SW480 (cell line): Measurements from ENCODE around the gene MCMBP.
"Not testable (repeated sequence)": the region's sequence is repeated elsewhere in the genome, so short reads cannot be mapped to it uniquely, and the experiment has no call there.

ENCODE experiments used
- DNase-seq: peaks from one replicate; pipeline ENCODE4 v3.0.0-alpha.2; 2016; ENCODE audit warnings: low spot score

MCMBP gene, protein sequence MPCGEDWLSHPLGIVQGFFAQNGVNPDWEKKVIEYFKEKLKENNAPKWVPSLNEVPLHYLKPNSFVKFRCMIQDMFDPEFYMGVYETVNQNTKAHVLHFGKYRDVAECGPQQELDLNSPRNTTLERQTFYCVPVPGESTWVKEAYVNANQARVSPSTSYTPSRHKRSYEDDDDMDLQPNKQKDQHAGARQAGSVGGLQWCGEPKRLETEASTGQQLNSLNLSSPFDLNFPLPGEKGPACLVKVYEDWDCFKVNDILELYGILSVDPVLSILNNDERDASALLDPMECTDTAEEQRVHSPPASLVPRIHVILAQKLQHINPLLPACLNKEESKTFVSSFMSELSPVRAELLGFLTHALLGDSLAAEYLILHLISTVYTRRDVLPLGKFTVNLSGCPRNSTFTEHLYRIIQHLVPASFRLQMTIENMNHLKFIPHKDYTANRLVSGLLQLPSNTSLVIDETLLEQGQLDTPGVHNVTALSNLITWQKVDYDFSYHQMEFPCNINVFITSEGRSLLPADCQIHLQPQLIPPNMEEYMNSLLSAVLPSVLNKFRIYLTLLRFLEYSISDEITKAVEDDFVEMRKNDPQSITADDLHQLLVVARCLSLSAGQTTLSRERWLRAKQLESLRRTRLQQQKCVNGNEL

DNA sequence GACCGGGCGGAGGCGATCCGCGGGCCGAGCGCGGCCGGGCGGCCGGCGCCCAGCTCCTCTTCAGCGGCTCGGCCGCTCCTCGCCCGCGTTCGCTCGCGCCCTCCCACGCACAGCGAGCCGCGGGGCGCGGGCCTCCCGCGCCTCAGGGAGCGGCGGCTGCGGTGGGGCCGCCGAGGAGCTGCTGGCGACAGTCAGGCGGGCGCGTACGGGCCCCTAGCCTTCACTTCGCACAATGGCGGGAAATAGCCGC lies at the start of gene MCMBP:
Gene MCMBP (minus strand): TSS at position 234 of the 250 bp plus-strand sequence. CDS start 259 bp downstream, outside the sequence.
- DNase-seq, result no peak

DNA sequence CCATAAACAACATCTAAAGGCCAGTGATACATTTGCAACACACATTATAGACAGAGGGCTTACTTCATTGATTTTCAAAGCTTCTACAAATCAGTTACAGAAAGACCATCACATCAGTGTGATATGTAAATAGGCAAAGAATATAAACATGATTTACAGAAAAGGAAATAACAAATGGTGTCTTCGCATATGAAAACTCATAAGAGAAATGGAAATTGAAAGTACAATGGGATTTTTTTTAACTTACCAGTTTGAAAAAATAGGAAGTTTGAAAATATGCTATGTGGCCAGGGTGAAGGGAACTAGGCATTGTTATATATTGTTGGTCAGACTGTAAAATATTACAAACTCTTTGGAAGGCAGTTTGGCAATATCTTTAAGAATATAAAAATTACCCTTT lies 47.2 kb upstream of the MCMBP start:
- no peak for DNase-seq

DNA sequence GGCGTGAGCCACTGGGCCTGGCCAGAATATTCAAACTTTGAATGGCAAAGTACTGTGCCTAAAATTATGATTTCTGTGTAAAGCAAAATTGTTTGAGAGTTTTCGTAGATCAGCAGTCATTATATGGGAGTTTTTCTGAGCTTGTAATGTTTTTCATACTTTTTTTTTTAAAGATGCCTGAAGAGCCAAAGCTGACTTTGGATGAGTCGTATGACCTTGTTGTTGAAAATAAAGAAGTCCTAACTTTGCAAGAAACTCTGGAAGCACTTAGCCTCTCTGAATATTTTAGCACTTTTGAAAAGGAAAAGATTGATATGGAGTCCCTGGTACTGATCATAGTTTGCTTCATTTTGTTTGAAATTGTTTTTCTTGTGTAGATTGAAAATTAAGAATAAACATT lies 46.6 kb upstream of the MCMBP start:
- DNase-seq, result no peak

DNA sequence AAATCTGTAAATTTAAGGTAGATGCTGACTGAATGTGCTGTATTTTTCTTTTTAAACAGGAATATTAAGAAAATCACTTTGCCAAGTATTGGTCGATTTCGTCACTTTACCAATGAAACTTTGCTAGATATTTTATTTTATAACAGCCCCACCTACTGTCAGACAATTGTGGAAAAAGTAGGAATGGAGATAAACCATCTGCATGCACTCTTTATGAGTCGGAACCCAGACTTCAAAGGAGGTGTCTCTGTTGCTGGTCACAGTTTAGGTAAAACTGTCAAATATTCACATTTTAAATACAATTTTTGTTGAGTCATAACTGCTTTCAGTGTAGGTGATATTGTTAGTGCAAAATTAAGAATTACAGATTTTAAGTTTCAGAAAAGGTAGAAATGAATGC lies 45.1 kb upstream of the MCMBP start:
- no peak for DNase-seq

DNA sequence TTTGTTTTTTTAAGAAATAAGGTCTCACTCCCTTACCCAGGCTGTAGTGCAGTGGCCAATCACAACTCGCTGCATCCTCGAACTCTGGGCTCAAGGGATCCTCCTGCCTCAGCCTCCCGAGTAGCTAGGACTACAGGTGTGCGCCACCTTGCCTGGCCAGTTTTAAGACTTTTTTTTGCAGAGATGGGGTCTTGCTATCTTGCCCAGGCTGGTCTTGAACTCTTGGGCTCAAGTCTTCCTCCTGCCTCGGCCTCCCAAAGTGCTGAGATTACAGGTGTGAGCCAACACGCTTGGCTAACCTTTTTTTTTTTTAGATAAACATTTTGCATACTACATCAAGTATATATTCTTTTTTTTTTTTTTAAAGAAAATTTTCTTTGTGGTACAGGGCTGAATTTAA lies 38.0 kb upstream of the MCMBP start:
- DNase-seq, result no peak

DNA sequence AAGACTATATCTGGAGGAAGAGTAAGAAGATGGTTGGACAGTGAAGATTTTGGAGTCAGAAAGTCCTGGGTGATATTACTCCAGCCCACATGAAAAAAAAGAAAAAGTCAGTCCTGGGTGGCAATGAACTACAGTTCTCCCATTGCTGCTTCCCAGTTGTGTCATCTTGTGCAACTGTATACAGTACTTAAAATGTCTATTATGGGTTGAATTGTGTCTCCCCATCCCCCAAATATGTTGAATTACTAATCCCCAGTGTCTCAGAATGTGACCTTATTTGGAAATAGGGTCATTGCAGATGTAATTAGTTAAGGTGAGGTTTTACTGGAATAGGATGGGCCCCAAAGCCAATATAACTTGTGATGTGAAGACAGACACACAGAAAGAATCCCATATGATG lies 35.5 kb upstream of the MCMBP start:
- DNase-seq, result no peak

DNA sequence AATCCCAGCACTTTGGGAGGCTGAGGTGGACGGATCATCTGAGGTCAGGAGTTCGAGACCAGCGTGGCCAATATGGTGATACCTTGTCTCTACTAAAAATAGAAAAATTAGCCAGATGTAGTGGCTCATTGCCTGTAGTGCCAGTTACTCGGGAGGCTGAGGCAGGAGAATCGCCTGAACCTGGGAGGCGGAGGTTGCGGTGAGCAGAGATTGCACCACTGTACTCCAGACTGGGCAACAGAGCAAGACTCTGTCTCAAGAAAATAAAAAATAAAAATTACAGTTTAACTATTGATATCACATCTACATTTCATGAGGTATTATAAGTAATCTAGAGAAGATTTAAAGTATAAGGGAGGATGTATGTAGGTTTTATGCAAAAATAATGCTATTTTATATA lies 35.1 kb upstream of the MCMBP start:
- not testable (repeated sequence) for DNase-seq

DNA sequence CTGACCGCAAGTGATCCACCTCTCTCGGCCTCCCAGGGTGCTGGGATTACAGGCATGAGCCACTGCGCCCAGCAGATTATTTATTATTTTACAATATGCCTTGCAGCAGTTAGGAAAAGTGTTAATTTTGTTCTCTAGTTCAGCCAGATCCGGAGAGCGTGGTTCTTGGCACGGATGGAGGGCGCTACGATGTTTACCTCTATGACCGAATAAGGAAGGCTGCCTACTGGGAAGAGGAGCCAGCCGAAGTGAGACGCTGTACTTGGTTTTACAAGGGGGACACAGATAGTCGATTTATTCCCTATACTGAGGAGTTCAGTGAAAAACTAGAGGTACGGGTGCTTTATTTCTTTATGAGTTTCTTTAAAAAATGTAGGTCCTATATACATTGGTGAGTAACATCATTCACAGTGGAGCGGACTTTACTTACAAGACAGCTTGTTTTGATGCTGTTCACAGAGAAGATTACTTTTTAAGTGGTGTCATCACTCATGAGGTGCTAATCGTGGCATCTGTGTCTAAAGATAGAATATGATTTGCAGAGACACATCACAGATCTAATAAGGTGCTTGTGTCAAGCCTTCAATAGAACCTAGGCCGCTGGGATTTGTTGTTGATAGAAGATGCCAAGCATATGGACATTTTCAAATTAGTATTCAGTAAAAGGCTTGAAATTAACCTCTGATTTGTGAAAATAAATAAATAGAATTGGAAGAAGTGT lies 31.5 kb upstream of the MCMBP start:
- no peak for DNase-seq

DNA sequence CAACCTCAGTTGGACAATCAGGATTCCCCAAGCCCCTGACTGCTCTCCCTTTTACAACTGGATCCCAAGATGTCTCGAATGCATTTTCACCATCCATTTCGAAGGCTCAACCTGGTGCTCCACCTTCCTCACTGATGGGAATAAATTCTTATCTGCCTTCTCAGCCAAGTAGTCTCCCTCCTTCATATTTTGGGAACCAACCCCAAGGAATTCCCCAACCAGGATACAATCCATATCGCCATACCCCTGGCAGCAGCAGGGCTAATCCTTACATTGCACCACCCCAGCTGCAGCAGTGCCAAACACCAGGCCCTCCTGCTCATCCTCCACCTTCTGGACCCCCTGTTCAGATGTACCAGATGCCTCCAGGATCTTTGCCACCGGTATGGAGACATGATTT lies 25.9 kb upstream of the MCMBP start:
- no peak for DNase-seq

DNA sequence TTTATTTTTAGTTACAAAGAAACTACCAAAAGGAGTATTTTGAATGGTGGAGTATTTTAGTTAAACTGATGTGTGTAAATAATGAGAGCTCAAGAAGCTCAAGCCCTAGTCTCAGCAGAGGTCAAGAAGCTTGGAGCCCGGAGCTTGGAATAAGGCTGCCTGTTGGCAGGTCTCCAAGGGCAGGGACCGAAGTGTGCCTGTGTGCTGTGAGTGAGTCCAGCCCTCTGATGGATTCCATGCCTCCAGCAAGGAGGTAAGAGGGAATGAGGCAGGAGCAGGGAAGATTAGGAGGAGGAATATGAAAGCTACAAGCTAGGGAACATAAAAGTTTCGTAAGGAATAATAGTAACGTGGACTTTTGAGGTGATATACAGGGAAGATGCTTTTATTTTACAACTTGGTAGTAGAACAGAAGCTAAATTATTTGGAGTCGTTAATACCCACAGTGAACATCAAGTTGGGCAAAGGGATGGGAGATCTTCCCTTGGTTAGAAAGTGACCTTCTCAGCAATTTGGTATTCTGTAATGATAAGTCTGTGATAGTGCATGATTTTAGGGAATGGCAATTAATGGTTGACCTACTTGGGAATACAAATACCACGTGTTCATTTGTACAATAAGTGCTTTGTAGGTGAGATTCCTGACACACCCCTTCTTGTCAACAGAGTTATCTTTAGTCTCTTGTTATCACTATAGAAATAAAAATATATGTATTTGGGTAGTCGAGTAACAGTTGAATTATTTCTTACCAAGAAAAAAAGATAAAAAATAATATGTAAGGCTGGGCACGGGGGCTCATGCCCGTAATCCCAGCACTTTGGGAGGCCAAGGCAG lies 24.5 kb upstream of the MCMBP start:
- DNase-seq, result no peak

DNA sequence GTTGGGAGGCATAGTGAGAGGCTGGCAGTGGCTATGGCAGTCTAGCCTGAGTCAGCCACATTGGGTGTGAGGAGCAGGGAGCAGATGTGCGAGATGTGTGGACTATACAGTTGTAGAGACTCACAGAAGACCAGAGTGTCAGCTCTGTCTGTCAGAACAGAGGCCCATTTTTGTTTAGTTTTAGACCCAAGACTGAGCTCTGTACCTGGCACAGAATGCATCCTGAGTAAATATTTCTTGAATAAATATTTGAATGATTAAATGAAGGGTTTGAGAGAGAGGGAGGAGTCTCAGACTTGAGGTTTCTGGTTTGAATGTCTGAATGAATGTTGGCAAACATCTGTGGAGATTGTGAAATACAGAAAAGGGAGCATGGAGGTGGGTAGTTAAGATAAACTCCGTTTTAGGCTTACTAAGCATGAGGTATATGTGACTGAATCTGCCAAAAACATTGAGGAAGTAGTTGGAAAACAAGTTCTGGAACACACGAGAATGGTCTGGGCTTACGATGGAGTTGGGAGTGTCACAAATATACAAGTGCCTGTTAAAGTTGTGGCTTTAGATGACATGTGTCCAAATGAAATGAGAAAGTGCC lies 23.5 kb upstream of the MCMBP start:
- no peak for DNase-seq

DNA sequence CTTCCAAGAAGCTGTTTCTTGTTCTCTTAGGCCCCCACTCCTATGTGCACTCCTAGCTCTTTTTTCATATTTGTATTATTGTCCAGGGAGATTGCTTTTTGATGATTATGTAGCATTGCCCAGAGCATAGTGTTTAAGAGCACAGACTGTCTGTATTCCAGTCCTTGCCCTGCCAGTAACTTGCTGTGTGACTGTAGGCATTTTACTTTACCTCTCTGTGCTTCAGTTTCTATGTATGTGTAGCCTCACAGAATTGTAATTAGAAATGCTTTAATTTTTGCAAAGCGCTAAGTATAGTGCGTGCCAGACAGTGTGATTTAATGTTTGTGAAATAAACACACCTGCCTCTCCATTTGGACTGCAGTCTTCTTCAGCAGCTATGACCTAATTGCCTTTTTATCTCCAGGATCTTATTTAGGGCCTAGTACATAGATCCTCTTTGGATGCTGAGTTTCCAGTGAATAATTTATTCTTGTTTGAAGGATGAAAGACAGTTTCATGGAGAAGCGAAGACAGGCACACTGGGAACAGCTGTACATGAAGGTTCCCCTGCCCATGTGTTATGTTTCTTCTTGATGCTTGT lies 21.3 kb upstream of the MCMBP start:
- DNase-seq, result no peak

DNA sequence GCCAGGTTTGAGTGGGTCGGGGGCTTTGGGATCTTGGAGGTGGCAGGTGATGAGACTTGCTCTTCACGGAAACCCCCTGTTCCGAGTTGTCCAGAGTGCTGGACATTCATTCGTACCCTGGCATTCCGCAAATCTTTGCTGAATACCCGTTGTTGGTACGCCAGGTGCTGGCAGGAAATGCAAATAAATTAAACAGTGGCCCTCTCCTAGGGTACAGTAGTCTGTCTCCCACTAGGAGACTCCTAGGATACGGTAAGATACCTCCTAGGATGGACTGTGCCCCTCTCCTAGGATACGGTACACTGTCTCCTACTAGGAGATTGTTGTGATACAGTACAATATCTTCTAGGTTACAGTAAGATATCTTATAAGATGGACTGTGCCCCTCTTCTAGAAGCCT lies 20.4 kb upstream of the MCMBP start:
- no peak for DNase-seq

DNA sequence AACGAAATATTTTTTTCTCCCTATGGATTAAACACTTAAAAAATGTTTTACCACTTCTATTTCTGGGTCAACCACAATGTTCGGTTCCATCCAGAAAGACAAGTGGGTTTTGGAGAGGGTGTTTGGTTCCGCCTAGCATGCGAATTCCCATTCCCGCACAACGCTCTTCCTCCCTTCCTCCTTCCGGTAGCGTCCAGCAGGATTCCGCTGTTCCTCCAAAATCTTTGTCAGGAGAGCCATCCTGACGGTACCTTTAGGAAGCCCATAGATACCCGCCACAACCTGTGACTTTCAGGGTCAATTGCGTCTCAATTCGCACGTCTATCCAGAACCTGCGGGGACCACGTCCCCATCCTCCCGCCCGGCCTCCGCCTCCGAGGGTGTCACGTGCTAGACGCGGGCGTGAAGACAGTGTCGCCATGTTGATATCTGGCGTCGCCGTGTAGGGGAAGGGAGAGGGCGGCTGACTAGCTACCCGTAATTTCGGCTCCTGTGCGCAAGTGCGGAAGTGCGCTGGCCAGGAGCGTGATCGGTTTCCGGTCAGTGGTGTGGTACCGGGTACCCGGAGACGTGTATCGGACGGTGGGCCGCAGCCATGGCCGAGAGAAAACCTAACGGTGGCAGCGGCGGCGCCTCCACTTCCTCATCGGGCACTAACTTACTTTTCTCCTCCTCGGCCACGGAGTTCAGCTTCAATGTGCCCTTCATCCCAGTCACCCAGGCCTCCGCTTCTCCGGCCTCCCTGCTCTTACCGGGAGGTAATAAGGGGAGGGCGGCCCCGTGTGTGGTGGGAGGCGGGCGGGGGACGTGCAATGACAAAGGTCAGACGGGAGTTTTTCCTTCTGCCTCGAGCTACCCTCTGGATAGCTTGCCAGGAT lies 19.8 kb upstream of the MCMBP start, which contains the start of gene SEC23IP:
Gene SEC23IP (plus strand): TSS at position 543 of the 878 bp plus-strand sequence. CDS start 53 bp downstream, at position 596.
- DNase-seq, result peak; percentile 93

DNA sequence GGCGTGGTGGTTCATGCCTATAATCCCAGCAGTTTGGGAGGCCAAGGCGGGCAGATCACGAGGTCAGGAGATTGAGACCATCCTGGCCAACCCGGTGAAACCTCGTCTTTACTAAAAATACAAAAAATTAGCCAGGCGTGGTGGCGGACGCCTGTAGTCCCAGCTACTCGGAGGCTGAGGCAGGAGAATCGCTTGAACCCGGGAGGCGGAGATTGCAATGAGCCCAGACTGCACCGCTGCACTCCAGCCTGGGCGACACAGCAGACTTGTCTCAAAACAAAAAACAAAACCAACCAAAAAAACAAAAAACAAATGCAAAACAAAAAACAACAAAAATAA lies 19.2 kb upstream of the MCMBP start:
- not testable (repeated sequence) for DNase-seq

DNA sequence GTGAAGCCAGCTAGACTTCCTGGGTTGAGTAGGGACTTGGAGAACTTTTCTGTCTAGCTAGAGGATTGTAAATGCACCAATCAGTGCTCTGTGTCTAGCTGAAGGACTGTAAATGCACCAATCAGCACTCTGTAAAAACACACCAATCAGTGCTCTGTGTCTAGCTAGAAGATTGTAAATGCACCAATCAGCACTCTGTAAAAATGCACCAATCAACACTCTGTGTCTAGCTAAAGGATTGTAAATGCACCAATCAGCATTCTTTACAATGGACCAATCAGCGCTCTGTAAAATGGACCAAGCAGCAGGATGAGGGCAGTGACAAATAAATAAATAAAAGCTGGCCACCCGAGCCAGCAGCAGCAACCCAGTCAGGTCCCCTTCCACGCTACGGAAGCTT lies 17.7 kb upstream of the MCMBP start:
- DNase-seq, result not testable (repeated sequence)

DNA sequence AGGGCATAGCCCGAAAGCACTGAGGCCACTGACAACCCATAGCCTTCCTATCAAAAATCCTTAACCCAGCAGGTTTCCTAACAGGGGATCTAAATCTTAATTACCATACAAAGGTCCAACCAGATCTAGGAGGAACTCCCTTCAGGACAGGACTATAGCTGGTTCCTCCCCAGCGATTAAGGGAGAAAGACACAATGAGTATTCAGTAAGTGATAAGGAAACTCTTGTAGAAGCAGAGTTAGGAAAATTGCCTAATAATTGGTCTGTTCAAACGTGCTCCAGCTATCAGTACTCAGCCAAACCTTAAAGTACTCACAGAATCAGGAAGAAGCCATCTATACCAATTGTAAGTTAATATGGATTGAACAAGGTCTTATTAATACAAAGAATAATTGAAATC lies 16.6 kb upstream of the MCMBP start:
- not testable (repeated sequence) for DNase-seq

DNA sequence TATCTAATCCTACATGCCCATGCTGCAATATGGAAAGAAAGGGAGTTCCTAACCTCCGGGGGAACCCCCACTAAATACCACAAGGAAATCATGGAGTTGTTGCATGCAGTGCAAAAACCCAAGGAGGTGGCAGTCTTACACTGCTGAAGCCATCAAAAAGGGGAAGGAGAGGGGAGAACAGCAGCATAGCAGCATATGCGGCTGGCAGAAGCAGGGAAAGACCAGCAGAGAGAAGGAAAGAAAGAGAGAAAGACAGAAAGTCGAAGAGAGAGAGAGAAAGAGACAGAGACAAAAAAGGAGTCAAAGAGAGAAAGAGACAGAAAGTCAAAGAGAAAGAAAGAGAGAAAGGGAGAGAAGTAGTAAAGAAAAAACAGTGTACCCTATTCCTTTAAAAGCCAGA lies 16.1 kb upstream of the MCMBP start:
- DNase-seq, result not testable (repeated sequence)

DNA sequence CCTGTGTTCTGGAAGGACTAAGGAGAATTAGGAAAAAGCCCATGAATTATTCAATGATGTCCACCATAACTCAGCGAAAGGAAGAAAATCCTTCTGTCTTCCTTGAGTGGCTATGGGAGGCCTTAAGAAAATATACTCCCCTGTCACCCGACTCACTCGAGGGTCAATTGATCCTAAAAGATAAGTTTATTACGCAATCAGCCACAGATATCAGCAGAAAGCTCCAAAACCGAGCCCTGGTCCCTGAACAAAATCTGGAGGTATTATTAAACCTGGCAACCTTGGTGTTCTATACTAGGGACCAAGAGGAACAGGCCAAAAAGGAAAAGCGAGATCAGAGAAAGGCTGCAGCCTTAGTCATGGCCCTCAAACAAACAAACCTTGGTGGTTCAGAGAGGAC lies 13.4 kb upstream of the MCMBP start:
- DNase-seq, result not testable (repeated sequence)

DNA sequence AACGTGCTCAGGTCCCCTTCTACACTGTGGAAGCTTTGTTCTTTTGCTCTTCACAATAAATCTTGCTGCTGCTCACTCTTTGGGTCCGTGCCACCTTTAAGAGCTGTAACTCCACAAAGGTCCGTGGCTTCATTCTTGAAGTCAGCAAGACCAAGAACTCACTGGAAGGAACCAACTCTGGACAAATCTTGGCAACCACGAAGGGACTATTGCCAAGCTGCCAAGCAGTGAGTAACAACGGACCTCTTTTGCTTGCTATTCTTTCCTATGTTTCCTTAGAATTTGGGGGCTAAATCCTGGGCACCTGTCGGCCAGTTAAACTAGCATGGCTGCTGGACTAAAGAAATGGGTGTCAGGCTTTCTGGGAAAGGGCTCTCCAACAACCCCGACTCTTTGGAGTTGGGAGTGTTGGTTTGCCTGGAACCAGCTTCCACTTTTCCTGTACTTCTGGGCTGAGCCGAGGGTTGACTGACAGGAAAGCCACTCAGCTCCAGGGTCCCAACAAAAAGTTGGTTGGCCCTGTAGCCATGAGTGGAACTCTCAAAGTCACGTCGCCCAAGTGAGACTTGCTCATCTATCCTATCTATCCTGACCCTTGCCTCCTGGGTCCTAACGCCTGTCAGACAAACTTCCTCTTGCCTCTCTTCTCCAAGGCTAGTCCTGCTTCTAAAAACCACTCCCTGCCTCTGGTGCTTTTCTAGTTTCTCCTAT lies 11.4 kb upstream of the MCMBP start:
- DNase-seq, result not testable (repeated sequence)
